G401 (cell line): ENCODE data around the gene ZNF350. TPM values are rescaled to one million over a fixed set of nuclear protein-coding genes. Genes with fewer than 3 reads are reported as not detected.
"Not testable (repeated sequence)": the region's sequence is repeated elsewhere in the genome, so short reads cannot be mapped to it uniquely, and the experiment has no call there.

ENCODE experiments used
- DNase-seq: peaks from one replicate; pipeline ENCODE4 v3.0.0-alpha.2; 2015; ENCODE audit warnings: low spot score
- in situ Hi-C: cut with HindIII; loops from 2 replicates; pipeline ENCODE4 v1.10.0; 2016; ENCODE audit warnings: low sequenced_read_pairs, mixed read lengths
- total RNA-seq: library from RNA; depleted of rRNA; stranded (reverse); fragments of >200 nt; shearing (Covaris generic); gene quantifications from 2 replicates; pipeline ENCODE4 v1.2.3, GENCODE V29; 2014

Gene ZNF350
- total RNA-seq, 1 experiment from 2014 or later, result 1.8 TPM

DNA sequence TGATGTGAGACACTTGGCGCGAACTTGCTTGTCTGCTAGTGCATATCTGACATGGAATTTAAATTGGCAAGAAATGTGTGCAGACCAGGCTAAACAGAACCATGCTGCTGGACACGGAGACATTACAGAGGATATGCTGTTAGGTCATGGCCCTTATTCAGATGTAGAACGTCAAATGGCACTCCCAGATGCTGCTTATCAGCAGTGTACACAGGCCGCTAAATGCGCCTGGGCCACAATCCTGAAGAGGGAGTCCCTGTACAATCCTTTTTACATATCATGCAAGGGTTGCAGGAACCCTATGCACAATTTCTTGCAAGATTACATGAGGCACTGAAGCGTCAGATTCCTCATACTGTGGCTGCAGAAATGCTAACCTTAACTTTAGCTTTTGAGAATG, 9.3 kb downstream of the ZNF350 start:
- DNase-seq, result no peak
- in situ Hi-C loops, result no loop called here

DNA sequence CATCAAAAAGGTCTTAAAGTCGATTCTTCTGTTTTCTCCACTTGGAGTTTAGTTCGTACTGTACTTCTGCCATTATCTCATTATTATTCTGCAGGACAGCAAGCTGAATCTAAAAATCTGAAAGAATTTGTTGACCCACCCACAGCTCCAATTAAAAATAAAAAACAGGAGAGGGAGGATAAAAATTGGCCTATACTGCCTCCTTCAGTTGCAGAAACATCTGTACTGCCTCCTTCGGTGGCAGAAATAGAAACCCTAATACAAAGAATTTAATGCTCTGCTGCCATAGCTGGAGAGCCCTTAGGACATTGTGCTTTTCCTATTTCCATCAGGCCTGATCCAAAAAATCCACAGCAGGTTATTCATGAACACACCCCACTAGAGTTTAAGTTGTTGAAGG, 9.8 kb downstream of the ZNF350 start:
- in situ Hi-C loops, result no loop called here

DNA sequence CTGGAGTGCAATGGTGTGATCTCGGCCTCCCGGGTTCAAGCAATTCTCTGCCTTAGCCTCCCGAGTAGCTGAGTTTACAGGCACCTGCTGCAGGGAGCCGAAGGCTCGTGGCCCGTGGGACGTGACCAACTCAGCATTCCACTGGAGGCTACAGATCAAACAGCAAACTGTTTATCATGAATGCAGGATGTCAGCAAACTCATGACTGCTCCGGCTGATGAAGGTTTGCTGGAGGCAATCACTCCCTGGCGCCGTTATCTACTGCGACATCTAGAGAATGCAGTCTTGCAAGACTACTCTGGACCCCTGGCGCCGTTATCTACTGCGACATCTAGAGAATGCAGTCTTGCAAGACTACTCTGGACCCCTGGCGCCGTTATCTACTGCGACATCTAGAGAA, 10.9 kb downstream of the ZNF350 start:
- DNase-seq, in situ Hi-C loops: not testable (repeated sequence)

More for the DNA sequence above, 9.8 kb downstream of the ZNF350 start:
- no peak for DNase-seq

DNA sequence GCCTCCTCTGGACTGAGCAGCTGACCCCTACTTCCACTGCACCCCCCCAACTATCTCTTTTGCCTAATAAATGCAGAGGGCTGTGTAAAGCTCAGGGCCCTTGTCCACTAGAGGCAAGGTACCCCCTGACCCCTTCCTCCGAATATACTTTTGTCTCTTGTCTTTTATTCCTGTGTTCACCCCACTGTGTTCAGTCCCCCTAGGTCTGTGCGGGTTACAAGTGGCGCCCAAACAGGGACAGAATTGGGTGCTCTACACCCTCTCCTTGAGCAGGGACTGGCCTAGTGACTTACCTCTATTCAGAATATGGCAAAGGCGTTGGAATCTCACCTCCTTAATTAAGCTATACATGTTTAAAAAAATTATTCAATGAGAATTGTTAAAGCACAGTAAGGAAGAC, 15.0 kb downstream of the ZNF350 start:
- DNase-seq, result no peak
- in situ Hi-C loops, result no loop called here

DNA sequence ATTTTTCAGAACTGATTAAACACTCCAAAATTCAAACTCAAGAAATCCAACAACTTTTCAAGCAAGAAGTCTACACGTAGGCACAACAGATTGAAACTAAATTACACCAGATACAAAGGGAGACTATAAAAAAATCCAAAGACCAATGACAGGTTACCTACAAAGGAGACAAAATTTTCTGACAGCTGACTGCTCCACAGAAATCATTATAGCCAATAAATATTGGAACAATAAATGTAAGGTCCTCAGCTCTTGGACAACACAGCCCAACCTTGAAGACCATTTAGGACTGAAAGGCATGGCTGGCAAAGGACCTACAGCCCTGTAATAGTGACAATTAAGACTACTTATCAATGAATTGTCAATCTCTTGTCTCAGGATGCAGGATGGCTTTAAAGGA, 15.9 kb downstream of the ZNF350 start:
- DNase-seq, result no peak
- in situ Hi-C loops, result no loop called here

DNA sequence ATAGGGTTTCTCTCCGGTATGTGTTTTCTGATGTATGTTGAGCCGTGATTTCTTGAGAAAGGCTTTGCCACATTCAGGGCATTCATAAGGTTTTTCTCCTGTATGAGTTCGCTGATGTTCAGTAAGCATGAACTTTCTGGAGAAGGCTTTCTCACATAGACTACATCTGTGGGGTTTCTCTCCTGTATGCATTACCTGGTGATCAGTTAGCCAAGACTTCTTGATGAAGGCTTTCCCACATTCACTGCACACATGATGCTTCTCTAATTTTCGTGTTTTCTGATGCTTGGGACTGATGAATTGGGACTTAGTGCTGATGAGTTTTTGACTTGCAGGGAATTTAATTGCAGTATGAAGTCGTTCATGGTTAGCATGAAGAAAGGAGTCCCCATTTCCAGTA, 21.1 kb downstream of the ZNF350 start:
- in situ Hi-C loops, result no loop called here
- DNase-seq, result no peak

DNA sequence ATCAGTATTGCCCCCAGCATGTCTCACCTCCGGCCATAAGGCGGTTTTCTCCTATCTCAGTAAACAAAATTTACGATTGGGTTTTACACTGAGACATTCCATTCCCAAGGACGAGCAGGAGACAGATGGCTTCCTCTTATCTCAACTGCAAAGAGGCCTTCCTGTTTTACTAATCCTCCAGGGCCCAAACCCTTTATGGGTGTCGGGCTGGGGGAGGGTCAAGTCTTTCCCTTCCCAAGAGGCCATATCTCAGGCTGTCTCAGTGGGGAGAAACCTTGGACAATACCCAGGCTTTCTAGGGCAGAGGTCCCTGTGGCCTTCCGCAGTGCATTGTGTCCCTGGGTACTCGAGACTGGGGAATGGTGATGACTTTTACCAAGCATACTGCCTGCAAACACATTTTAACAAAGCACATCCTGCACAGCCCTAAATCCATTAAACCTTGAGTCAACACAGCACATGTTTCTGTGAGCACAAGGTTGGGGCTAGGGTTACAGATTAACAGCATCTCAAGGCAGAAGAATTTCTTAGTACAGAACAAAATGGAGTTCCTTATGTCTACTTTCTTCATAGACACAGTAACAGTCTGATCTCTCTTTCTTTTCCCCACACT, 25.9 kb downstream of the ZNF350 start:
- DNase-seq, in situ Hi-C loops: not testable (repeated sequence)

DNA sequence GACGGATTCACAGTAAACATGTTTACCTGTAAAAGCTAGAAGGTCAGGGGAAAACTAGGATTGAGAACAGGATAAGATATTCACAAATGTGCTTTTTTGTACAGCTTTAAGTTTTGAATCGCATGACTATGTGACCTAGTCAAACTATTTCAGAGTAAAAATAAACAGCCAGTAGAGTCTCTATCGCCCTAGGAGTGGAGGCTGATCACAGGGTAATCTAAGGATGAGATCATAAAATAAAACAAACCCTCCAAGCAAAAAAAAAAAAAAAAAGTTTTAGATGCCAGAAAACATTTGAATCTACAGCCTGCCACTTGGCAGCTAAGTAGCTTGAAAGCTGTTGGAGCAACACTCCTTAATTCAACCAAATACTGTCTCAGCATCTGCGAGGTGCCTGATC, 26.8 kb downstream of the ZNF350 start:
- no peak for DNase-seq
- in situ Hi-C loops, result no loop called here

DNA sequence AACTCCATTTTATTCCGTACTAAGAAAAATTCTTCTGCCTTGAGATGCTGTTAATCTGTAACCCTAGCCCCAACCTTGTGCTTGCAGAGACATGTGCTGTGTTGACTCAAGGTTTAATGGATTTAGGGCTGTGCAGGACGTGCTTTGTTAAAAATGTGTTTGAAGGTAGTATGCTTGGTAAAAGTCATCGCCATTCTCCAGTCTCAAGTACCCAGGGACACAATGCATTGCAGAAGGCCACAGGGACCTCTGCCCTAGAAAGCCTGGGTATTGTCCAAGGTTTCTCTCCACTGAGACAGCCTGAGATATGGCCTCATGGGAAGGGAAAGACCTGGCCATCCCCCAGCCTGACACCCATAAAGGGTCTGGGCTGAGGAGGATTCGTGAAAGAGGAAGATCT, 28.8 kb downstream of the ZNF350 start:
- in situ Hi-C loops, DNase-seq: not testable (repeated sequence)

DNA sequence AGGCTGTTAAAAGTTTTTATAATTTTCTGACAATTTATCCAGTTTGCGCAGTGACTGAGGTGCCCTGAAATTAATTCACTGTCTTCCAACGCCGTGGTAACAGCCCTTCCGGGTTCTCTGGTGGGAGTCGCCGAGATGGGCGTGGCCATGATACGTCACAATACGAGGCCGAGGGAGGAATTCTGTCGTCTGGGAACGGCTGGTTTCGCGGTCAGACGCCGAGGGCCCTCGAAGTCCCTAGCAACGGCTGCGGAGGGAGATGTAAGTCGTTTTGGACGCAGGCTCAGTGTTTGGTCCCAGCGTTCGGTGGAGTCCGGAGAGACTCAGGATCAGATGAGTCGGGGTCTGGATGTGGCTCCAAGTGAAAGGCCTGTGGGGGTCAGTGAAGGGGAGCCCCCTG, 37.7 kb downstream of the ZNF350 start:
- peak; percentile 63 for DNase-seq
- in situ Hi-C loops, result no loop called here

DNA sequence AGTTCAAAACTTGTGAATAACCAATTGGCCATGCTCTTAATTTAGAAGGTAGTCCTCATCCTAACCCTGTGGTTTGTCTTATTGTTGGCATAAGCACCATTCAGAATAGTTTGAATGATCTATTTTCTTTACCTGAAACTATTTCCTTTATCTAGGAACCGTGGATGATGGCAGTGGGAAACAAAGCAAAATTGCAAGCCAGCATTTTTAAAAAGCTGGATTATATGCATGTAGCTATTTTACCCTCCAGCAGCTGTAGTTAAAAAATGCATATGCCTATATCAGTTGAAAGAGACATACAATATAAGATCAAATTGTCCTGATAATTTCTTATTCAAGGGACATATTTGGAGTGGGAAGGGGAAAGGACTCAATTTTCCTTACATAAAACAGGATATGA, 40.0 kb downstream of the ZNF350 start:
- in situ Hi-C loops, result no loop called here
- no peak for DNase-seq

DNA sequence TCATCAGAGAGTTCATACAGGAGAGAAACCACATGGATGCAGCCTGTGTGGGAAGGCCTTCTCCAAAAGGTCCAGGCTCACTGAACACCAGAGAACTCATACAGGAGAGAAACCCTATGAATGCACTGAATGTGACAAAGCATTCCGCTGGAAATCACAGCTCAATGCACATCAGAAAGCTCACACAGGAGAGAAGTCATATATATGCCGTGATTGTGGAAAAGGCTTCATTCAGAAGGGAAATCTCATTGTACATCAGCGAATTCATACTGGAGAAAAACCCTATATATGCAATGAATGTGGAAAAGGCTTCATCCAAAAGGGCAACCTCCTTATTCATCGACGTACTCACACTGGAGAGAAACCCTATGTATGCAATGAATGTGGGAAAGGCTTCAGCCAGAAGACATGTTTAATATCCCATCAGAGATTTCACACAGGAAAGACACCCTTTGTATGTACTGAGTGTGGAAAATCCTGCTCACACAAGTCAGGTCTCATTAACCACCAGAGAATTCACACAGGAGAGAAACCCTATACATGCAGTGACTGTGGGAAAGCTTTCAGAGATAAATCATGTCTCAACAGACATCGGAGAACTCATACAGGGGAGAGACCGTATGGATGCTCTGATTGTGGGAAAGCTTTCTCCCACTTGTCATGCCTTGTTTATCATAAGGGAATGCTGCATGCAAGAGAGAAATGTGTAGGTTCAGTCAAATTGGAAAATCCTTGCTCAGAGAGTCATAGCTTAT, 41.7 kb downstream of the ZNF350 start:
- in situ Hi-C loops, result no loop called here
- no peak for DNase-seq

DNA sequence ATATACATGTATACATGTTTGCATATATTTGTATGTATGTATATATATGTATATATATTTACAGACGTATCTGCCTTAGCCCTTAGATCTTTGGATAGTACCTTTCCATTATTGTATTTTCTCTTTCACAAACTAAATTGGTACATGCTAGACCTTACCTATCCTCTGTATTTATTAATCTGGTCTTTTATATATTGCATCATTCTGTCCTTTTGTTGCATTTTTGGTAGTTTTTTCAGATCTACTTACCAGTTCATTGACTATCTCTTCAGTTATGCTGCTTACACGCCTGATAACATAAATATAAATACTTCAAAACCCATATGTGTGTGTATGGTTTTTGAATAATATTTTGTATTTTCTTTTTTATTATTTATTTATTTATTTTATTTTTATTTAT, 47.7 kb downstream of the ZNF350 start:
- no peak for DNase-seq
- in situ Hi-C loops, result no loop called here

DNA sequence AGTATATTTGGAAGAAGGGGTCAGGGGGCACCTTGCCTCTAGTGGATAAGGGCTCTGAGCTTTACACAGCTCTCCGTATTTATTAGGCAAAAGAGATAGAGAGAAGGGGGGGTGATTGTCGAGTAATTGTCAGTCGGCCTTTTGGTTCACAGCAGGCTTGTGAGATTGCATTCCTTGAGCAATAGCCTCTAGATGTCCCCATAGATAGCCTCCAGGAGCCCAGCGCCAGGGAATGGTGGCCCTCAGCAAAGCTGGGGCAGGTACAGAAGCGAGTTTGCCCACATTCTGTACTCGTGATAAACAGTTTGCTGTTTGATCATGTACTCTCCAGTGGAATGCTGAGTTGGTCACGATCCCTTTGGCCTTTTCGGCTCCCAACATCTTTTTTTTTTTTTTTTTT, 54.7 kb downstream of the ZNF350 start:
- no peak for DNase-seq
- in situ Hi-C loops, result no loop called here

DNA sequence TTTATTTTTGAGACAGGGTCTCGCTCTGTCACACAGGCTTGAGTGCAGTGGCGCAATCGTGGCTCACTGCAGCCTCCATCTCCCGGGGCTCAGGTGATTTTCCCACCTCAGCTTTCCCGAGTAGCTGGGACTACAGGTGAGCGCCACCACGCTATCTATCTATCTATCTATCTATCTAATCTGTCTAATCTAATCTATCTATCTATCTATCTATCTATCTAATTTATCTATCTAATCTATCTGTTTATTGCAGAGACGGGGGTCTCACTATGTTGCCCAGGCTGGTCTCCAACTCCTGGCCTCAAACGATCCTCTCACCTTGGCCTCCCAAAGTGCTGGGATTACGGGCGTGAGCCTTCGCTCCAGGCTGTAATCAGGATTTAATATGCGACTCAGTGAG, 58.8 kb downstream of the ZNF350 start:
- in situ Hi-C loops, result no loop called here
- DNase-seq, result no peak

DNA sequence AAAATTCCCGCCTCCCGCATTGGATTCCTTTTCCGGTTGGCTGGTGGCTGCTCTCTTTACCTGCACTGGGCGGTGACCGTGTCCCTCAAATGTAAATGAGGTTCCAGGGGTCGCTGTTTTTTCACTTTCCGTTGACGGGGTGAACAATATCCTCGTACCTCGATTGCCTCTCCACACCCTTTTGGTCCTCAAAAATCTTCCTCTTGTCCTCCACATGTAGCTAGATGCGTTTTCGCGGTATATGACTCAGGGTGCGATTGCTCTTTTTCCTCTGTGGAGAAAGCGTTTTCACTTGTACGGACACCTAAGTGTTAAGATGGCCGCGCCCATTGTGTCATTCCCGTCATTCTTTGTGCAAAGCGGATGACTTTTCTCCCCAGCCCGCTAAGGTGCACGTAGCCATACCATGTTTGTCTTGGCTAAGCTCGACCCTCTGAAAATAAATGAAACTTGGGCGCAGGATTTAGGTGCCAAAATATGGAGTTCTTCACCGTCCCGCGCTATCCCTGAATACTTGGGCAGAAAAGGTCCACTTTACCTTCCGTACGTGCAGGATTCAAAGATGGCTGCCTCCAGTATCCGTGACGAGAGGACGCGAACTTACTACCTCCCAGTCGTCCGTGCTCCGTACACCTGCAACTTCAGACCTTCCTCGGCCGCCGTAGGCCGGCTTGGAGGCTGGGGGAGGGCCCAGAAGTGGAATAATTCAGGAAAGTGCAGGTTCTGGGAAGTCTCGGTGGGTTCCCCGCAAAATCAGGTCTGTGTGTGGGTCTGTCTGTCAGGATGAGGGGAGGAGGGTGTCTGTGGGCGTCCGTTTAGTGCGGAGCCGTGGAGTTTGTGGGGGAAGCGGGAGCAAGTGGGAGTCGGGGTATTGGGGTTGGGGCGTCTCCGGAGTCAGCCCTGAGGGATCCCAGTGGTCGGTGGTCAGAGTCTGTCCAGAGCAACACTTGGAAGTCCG, 59.6 kb downstream of the ZNF350 start, which contains the start of gene ZNF613:
ZNF613 (plus strand) TSS at position 689 of the 958 bp plus-strand sequence. CDS start 8,749 bp downstream, outside the sequence.
- in situ Hi-C loops, result no loop called here
- DNase-seq, result peak; percentile 98

DNA sequence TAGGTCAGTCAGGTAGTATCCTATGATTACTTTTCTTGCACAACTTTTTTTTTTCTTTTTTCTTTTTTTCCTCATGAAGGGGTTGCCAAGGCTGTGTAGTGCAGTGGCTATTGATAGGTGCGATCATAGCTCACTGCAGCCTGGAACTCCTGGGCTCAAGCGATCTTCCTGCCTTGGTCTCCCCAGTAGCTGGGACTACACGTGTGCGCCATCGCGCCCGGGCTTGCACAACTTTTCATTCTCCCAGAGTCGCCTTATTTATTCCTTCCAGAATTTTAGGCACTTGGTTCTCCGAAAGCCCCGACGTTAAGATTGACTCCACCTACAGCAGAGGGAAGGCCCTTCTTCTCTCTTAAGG, 60.2 kb downstream of the ZNF350 start:
- DNase-seq, result no peak
- in situ Hi-C loops, result no loop called here

DNA sequence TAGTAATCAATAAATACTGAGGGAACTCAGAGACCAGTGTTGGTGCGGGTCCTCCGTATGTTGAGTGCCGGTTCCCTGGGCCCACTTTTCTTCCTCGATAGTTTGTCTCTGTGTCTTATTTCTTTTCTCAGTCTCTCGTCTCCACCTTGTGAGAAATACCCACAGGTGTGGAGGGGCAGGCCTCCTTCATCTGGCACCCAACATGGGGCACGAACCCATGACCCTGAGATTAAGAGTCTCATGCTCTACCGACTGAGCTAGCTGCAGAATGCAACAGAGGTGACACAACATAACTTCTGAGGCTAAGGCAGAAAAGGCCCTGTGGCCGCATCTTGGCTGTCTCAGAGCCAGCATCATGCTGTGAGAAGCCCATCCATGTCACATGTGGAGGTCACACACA, 64.7 kb downstream of the ZNF350 start:
- in situ Hi-C loops, result no loop called here
- DNase-seq, result no peak

DNA sequence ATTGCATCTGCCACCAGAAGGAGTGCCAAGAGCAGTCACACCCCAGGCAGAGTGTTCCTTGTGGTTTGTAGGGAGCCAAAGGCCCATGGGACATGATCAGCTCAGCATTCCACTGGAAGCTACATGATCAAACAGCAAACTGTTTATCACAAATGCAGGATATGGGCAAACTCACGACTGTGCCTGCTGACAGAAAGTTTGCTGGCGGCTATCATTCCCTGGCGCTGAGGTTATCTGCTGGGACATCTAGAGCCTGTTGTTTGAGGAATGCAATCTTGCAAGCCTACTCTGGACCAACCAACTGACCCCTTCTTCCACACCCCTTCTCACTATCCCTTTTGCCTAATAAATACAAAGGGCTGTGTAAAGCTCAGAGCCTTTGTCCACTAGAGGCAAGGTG, 67.0 kb downstream of the ZNF350 start:
- no peak for DNase-seq
- in situ Hi-C loops, result no loop called here

DNA sequence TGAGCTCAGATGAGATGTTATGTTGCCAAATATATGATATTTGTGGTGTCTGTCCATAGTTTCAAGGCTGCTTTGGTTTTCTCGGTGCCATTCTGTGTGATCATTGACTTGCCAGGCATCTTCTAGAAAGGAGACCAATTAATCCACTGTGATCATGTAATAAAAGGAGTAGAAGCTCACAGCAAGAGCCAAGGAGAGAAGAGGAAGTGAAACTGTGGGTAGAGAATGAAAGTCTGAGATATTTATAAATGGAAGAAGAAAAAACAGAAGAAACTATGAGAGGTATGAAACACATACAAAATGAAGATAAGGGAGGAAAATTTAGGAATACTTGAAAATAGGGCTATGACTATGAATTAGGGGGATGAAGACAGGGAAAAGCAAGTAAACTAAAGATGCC, 70.5 kb downstream of the ZNF350 start:
- in situ Hi-C loops, result no loop called here

More for the DNA sequence above, 70.5 kb downstream of the ZNF350 start:
- DNase-seq, result no peak
